A673 (cell line): Measurements from ENCODE around the gene PIN4. TPM values are rescaled to one million over a fixed set of nuclear protein-coding genes. Genes with fewer than 3 reads are reported as not detected.

Source experiments
- BruUV-seq: library from RNA; stranded (reverse); fragments of 400-500 nt; replicated peaks from 2 replicates; lab custom pipeline; 2021; lab: Mats Ljungman, UMichigan
- CTCF ChIA-PET: fragments of 300-600 bp; sonication (Branson Sonifier 250); formaldehyde crosslinking; loops from one replicate; lab custom pipeline; 2022; ENCODE audit warnings: antibody characterized with exemption; lab: Charles Lee
- POLR2A ChIA-PET: fragments of 300-600 bp; sonication (Branson Sonifier 250); formaldehyde crosslinking; loops from one replicate; lab custom pipeline; 2022; ENCODE audit warnings: antibody characterized with exemption; ENCODE audit not compliant: low non-redundant PET; lab: Charles Lee
- DNase-seq: peaks from one replicate; pipeline ENCODE4 v3.0.0-alpha.2; 2015; ENCODE audit warnings: low spot score
- H3K27ac ChIP-seq: fragments of 200-600 bp; sonication (generic); 2 replicates; pipeline ENCODE4 v1.5.1; 2016; ENCODE audit warnings: mixed run types, low read depth, mild to moderate bottlenecking, mixed read lengths, antibody characterized with exemption, low read length; ENCODE audit not compliant: poor library complexity, severe bottlenecking
- H3K27me3 ChIP-seq: fragments of 200-600 bp; sonication (generic); replicated peaks from 2 replicates; pipeline ENCODE4 v1.6.1; 2017; ENCODE audit warnings: mixed run types, low read depth, mild to moderate bottlenecking, mixed read lengths, antibody characterized with exemption, low read length; ENCODE audit not compliant: insufficient read depth, poor library complexity
- H3K36me3 ChIP-seq: fragments of 200-600 bp; sonication (generic); 2 replicates; pipeline ENCODE4 v1.6.1; 2016; ENCODE audit warnings: mixed run types, mild to moderate bottlenecking, mixed read lengths, antibody characterized with exemption, low read length; ENCODE audit not compliant: insufficient read depth, poor library complexity, severe bottlenecking
- H3K4me1 ChIP-seq: fragments of 200-600 bp; sonication (generic); 2 replicates; pipeline ENCODE4 v1.6.1; 2017; ENCODE audit warnings: mixed run types, mild to moderate bottlenecking, mixed read lengths, antibody characterized with exemption, low read length; ENCODE audit not compliant: insufficient read depth, poor library complexity, severe bottlenecking
- H3K4me3 ChIP-seq: fragments of 200-600 bp; sonication (generic); 2 replicates; pipeline ENCODE4 v1.5.1; 2016; ENCODE audit warnings: low read depth, mixed run types, mild to moderate bottlenecking, mixed read lengths, low read length; ENCODE audit not compliant: poor library complexity, severe bottlenecking
- H3K9me3 ChIP-seq: fragments of 200-600 bp; sonication (generic); 2 replicates; pipeline ENCODE4 v1.6.1; 2016; ENCODE audit warnings: mixed run types, low read depth, mild to moderate bottlenecking, mixed read lengths, antibody characterized with exemption, low read length; ENCODE audit not compliant: poor library complexity, severe bottlenecking
- EZH2 ChIP-seq: fragments of 200-600 bp; sonication (generic); IDR thresholded peaks from 2 replicates; pipeline ENCODE4 v1.6.1; 2017; ENCODE audit warnings: borderline replicate concordance, low read depth, mild to moderate bottlenecking, mixed read lengths, antibody characterized with exemption, low read length; ENCODE audit not compliant: poor library complexity, severe bottlenecking
- intact Hi-C: fragments of 100-400 bp; cut with micrococcal nuclease; formaldehyde crosslinking; loops from one replicate; pipeline ENCODE4 v1.10.0; 2022; ENCODE audit not compliant: unreplicated experiment
- total RNA-seq: library from RNA; stranded (reverse); gene quantifications from 2 replicates; pipeline ENCODE4 v1.2.3, GENCODE V29; 2021
- TF ChIP-seq, protein P1 (sequence below): fragments of 300-800, 200-600 bp; sonication (generic); conservative IDR thresholded peaks from 2 replicates; pipeline ENCODE4 v1.5.1; 2017; ENCODE audit warnings: low read depth, mild to moderate bottlenecking, antibody characterized with exemption, low read length, moderate library complexity, mixed read lengths

Gene PIN4
- total RNA-seq, 1 experiment from 2014 or later = 20.0 TPM

DNA sequence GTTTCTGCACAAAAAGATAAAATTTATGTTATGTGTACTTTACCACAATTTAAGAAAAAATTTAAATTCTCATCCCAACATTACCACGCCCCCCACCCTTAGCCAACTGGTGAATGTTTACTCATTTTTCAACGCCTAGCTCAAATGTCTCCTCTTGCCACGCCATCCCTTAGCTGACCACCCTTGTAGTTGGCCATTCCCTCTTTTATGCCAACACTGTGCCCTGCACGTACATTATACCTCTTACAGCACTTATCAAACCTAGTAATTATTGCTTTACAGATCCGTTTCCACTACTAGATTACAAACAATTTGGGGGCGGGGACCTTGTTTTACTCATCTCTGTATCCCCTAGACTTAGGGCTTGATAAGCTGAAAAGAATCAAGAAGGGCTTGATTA, 56.6 kb downstream of the PIN4 start:
- TF ChIP-seq EZH2 = no peak
- TF ChIP-seq, protein P1, sequence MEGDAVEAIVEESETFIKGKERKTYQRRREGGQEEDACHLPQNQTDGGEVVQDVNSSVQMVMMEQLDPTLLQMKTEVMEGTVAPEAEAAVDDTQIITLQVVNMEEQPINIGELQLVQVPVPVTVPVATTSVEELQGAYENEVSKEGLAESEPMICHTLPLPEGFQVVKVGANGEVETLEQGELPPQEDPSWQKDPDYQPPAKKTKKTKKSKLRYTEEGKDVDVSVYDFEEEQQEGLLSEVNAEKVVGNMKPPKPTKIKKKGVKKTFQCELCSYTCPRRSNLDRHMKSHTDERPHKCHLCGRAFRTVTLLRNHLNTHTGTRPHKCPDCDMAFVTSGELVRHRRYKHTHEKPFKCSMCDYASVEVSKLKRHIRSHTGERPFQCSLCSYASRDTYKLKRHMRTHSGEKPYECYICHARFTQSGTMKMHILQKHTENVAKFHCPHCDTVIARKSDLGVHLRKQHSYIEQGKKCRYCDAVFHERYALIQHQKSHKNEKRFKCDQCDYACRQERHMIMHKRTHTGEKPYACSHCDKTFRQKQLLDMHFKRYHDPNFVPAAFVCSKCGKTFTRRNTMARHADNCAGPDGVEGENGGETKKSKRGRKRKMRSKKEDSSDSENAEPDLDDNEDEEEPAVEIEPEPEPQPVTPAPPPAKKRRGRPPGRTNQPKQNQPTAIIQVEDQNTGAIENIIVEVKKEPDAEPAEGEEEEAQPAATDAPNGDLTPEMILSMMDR = no peak
- intact Hi-C loops = no loop called here
- peaks cover 3% of the 10 kb centered on the region for H3K4me1 ChIP-seq
- ChIA-PET CTCF (no interaction called here), POLR2A (interaction anchor here (1.0 kb wide), 1 partner anchor 39 kb away, joined by 4 read pairs; the partner anchor contains the start of gene RPS4X)
- peak overlapping the region; percentile 66 for H3K27ac ChIP-seq
- DNase-seq = no peak
- no peaks in the 10 kb centered on the region for H3K9me3 ChIP-seq
- H3K4me3 ChIP-seq = peak overlapping the region; percentile 81
- no TSS peak for BruUV-seq
- no peaks in the 10 kb centered on the region for H3K36me3 ChIP-seq
- no peaks in the 10 kb centered on the region for H3K27me3 ChIP-seq

DNA sequence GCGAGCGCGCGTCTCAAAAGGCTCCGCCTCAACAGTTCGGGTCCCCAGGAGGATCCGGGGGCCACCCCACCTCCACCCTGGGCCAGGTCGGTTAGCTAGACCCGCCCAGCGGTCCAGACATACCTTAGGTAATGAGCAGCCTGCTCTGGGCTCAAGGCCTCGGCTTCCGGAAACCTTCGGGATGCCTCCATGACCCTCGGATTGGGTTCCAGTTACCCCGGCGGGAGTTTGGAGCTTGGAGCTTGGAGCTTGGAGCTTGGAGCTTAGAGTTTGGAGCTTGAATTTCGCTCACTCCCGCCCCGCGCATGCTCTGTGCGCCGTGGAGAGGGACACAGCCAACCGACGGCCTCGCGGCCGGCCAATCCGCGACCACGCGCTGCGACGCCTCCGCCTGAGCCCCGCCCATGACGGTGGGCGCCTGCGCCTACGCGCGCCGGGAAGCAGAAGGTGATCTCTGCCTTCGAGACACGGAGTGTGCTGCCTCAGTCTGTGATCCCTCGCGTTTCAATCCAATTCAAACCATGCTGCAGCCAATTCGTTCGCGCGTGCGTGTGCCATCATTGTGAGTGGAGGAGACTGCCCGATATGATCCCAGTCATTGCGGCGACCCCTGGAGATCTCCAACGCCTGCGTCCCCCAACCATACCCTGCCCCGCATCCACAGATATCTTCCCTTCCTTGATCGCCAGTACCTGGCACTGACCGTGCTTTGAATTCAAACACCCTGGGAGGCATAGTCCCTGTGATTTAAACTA, 57.3 kb downstream of the PIN4 start, which contains the start of gene ERCC6L:
ERCC6L (minus strand) TSS at position 307 of the 755 bp plus-strand sequence; CDS start at position 191, 116 bp downstream.
- ChIA-PET CTCF (no interaction called here), POLR2A (interaction anchor here (1.0 kb wide), 1 partner anchor 38 kb away, joined by 4 read pairs; the partner anchor contains the start of gene RPS4X)
- TF ChIP-seq EZH2 = no peak
- TF ChIP-seq, protein P1 = no peak
- intact Hi-C loops = no loop called here
- Histone ChIP-seq H3K4me3 (peak within 1 kb of the TSS; percentile 81), H3K4me1 (peaks cover 10% of the 10 kb centered on the region), H3K9me3 (no peaks in the 10 kb centered on the region), H3K27ac (peak within 1 kb of the TSS; percentile 66), H3K27me3 (no peaks in the 10 kb centered on the region), H3K36me3 (no peaks in the 10 kb centered on the region)
- DNase-seq = peak; percentile 93
- no TSS peak for BruUV-seq

DNA sequence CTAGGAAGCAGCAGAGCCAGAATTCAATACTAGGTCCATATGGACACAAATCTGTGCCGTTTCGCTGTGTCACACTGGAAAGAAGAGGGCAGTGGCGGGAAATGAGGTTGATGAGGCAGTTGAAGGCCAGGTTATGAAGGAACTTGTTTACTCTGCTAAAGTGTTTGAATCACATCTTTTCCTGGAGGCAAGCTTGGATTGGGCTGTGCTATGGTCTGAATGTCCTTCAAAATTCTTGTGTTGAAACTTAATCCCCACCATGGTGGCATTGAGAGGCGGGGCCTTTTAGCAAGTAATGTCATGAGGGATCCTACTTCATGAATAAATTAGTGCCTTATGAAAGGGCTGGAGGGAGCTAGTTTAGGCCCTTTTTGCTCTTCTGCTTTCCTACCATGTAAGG, 59.4 kb downstream of the PIN4 start:
- no peaks in the 10 kb centered on the region for H3K27me3 ChIP-seq
- BruUV-seq = no TSS peak
- peaks cover 12% of the 10 kb centered on the region for H3K4me1 ChIP-seq
- ChIA-PET POLR2A (no interaction called here), CTCF (no interaction called here)
- no peaks in the 10 kb centered on the region for H3K9me3 ChIP-seq
- intact Hi-C loops = loop anchor here (5.0 kb wide), 1 partner anchor 66 kb away; the partner anchor contains the start of gene CITED1
- H3K27ac ChIP-seq = no peak overlapping the region
- no peaks in the 10 kb centered on the region for H3K36me3 ChIP-seq
- peak; percentile 15 for DNase-seq
- H3K4me3 ChIP-seq = no peak overlapping the region
- TF ChIP-seq, protein P1 = no peak
- no peak for TF ChIP-seq EZH2
